CD4-positive, alpha-beta memory T cell (primary cell): Measurements from ENCODE around the gene ZNF106. TPM values are rescaled to one million over a fixed set of nuclear protein-coding genes. Genes with fewer than 3 reads are reported as not detected.

ENCODE experiments used
- CTCF ChIA-PET: fragments of 350-600 bp; sonication (Branson Sonifier 250); formaldehyde crosslinking; loops from one replicate; lab custom pipeline; 2021; ENCODE audit warnings: inconsistent platforms; ENCODE audit not compliant: partially characterized antibody; lab: Charles Lee
- POLR2A ChIA-PET: fragments of 350-600 bp; sonication (Branson Sonifier 250); formaldehyde crosslinking; loops from one replicate; lab custom pipeline; 2021; ENCODE audit not compliant: partially characterized antibody; lab: Charles Lee
- DNase-seq, 5 donors: peaks; one replicate each; pipeline versions ENCODE4 v3.0.0 to v3.0.0-alpha.2; 2020 to 2022; ENCODE audit warnings: mixed read lengths in 1 of 5
- H3K27ac ChIP-seq: one replicate; pipeline ENCODE4 v1.7.0; 2013; ENCODE audit warnings: low read depth, low read length
- H3K27me3 ChIP-seq: 2 replicates; pipeline ENCODE4 v1.7.0; 2013; ENCODE audit warnings: mild to moderate bottlenecking, low read length, moderate library complexity; ENCODE audit not compliant: insufficient read depth
- H3K36me3 ChIP-seq: 2 replicates; pipeline ENCODE4 v1.7.0; 2013; ENCODE audit warnings: mild to moderate bottlenecking, low read length, moderate library complexity; ENCODE audit not compliant: insufficient read depth
- H3K4me1 ChIP-seq: 2 replicates; pipeline ENCODE4 v1.7.0; 2013; ENCODE audit warnings: mild to moderate bottlenecking, low read length, moderate library complexity; ENCODE audit not compliant: insufficient read depth
- H3K4me3 ChIP-seq, 2 donors: one replicate each; pipeline ENCODE4 v1.7.0; 2013; ENCODE audit warnings: low read length in 2 of 2, mild to moderate bottlenecking in 1 of 2
- H3K9me3 ChIP-seq, 2 donors: one replicate each; pipeline ENCODE4 v1.7.0; 2013; ENCODE audit warnings: low read length in 2 of 2, control low read depth in 1 of 2; ENCODE audit not compliant: control insufficient read depth in 1 of 2
- H3K27ac Mint-ChIP-seq, 7 donors: one replicate each; pipeline ENCODE4 v1.8.0; 2020 to 2021; ENCODE audit warnings: mixed read lengths in 7 of 7, mild to moderate bottlenecking in 6 of 7, inconsistent platforms in 3 of 7, moderate library complexity in 3 of 7
- H3K27me3 Mint-ChIP-seq, 2 donors: one replicate each; pipeline ENCODE4 v1.8.0; 2020 to 2021; ENCODE audit warnings: mixed read lengths in 2 of 2
- H3K36me3 Mint-ChIP-seq, 2 donors: one replicate each; pipeline ENCODE4 v1.8.0; 2020 to 2021; ENCODE audit warnings: mixed read lengths in 2 of 2, inconsistent platforms in 1 of 2, mild to moderate bottlenecking in 1 of 2
- H3K4me1 Mint-ChIP-seq, 4 donors: one replicate each; pipeline ENCODE4 v1.8.0; 2020 to 2021; ENCODE audit warnings: mixed read lengths in 4 of 4, mild to moderate bottlenecking in 1 of 4
- H3K4me3 Mint-ChIP-seq, 8 donors: one replicate each; pipeline ENCODE4 v1.8.0; 2020 to 2021; ENCODE audit warnings: mixed read lengths in 8 of 8, mild to moderate bottlenecking in 7 of 8, moderate library complexity in 6 of 8, inconsistent platforms in 3 of 8
- H3K9me3 Mint-ChIP-seq, 8 donors: one replicate each; pipeline ENCODE4 v1.8.0; 2020 to 2021; ENCODE audit warnings: mixed read lengths in 8 of 8, mild to moderate bottlenecking in 5 of 8, inconsistent platforms in 3 of 8, moderate library complexity in 1 of 8
- intact Hi-C: fragments of 100-400 bp; cut with micrococcal nuclease; formaldehyde crosslinking; loops from one replicate; pipeline ENCODE4 v1.15.1; 2023
- polyA plus RNA-seq, 2 donors: library from polyadenylated mRNA; unstranded; fragments of 300-500 nt; fragmentation: Illumina TruSeq; gene quantifications; one replicate each; pipeline ENCODE4 v1.2.3, GENCODE V29; 2021
- total RNA-seq, 2 experiments: library from RNA; stranded (reverse); gene quantifications; one replicate each; pipeline ENCODE4 v1.2.3, GENCODE V29; 2021

Gene ZNF106
- total and polyA plus RNA-seq, 4 experiments from 2014 or later, result 16.1 to 53.2 (median 44.3) TPM

DNA sequence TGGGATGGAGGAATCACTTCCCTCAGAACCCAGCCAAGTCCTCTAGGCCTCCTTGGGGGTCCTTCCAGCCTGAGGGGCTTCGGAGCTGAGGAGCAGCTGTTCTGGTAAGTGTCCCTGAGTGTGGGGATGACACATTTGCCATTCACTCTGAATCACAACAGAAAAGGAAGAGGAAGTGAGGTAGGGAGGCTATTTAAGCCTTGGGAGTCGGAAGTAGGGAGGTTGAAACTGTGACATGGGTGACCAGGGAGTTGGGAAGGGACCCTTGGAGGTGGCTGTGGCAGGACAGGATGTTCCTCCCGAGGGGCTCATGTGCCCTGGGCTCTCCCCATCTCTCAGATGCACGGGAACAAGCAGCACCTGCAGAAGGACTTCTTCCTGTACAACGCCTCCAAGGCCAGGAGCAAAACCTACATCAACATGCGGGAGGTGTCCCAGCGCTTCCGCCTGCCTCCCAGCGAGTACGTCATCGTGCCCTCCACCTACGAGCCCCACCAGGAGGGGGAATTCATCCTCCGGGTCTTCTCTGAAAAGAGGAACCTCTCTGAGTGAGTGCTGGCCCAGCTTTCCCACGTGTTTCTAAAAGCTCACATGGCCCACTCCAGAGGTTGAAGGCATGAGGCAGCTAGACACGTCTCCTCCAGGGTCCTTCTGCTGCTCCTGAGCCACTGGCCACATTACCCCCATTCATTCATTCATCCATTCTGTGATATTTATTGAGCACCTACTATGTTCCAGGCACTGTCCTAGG lies 88.3 kb downstream of the ZNF106 start:
- no peaks in the 10 kb centered on the region for H3K27me3 ChIP-seq
- Mint-ChIP-seq H3K36me3 (peaks cover 21 to 40% of the 10 kb centered on the region in 2 donors), H3K4me3 (peak overlapping the region in 1 of 8 donors; percentile 11), H3K9me3 (peaks cover 0 to 2% (median 0%) of the 10 kb centered on the region in 8 donors), H3K27me3 (no peaks in the 10 kb centered on the region), H3K27ac (peak overlapping the region in 3 of 7 donors; percentile 26 to 32 (median 29)), H3K4me1 (peaks cover 0 to 8% (median 1%) of the 10 kb centered on the region in 4 donors)
- ChIA-PET POLR2A (no interaction called here), CTCF (no interaction called here)
- intact Hi-C loops, result no loop called here
- DNase-seq, result no peak
- no peaks in the 10 kb centered on the region for H3K36me3 ChIP-seq
- no peaks in the 10 kb centered on the region for H3K4me1 ChIP-seq
- no peak overlapping the region for H3K4me3 ChIP-seq
- no peak overlapping the region for H3K27ac ChIP-seq
- H3K9me3 ChIP-seq, result no peaks in the 10 kb centered on the region

DNA sequence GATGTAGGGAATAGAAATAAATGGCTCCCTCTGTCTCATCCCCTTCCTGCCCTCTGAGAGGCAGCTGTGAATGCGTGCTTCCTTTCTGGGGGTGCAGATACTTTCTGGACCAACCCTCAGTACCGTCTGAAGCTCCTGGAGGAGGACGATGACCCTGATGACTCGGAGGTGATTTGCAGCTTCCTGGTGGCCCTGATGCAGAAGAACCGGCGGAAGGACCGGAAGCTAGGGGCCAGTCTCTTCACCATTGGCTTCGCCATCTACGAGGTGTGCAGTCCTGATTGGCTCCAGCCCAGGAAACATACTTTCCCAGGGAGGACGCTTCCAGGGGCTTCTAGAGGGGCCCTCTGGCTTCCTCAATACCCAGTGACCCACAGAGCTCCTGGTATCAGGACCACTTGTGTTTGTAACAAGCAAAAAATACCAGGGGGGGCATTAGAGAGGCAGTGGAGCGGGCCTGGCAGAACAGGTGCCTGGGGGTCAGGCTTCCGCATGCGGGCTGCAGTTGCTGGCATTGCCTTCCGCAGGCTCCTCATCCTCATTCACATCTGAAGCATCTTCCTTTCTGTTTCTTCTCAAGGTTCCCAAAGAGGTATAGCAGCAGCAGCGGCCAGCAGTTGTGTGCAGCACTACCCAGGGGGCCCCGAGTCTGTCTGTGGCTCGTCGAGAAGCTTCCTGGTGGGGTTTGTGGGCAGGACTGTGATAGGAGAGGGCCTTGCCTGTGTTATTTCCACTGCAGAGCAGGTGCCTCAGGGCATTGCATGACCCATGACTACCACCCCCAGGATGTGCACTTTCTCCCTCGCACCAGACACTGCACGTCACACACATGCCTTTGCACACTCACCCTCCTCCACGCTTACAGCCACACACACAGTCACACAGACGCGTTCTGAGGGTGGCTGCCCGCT lies 89.1 kb downstream of the ZNF106 start:
- H3K36me3 Mint-ChIP-seq, result peaks cover 21 to 40% of the 10 kb centered on the region in 2 donors
- no peaks in the 10 kb centered on the region for H3K36me3 ChIP-seq
- intact Hi-C loops, result no loop called here

GRCh38 chr15:42395838-42396237 lies 95.1 kb downstream of the ZNF106 start:
- Mint-ChIP-seq H3K27me3 (no peaks in the 10 kb centered on the region), H3K36me3 (peaks cover 11 to 18% of the 10 kb centered on the region in 2 donors), H3K9me3 (no peaks in the 10 kb centered on the region), H3K4me1 (peaks cover 0 to 4% (median 0%) of the 10 kb centered on the region in 4 donors), H3K4me3 (peak overlapping the region in 1 of 8 donors; percentile 4), H3K27ac (peak overlapping the region in 1 of 7 donors; percentile 11)
- no peaks in the 10 kb centered on the region for H3K36me3 ChIP-seq
- CTCF ChIA-PET, result no interaction called here
- no peaks in the 10 kb centered on the region for H3K27me3 ChIP-seq
- DNase-seq, result no peak
- intact Hi-C loops, result no loop called here
- no peak overlapping the region for H3K27ac ChIP-seq
- no peaks in the 10 kb centered on the region for H3K9me3 ChIP-seq
- no peak overlapping the region for H3K4me3 ChIP-seq
- POLR2A ChIA-PET, result no interaction called here
- no peaks in the 10 kb centered on the region for H3K4me1 ChIP-seq

More for the DNA sequence above, 89.1 kb downstream of the ZNF106 start:
- Histone ChIP-seq H3K9me3 (no peaks in the 10 kb centered on the region), H3K4me1 (no peaks in the 10 kb centered on the region), H3K27me3 (no peaks in the 10 kb centered on the region), H3K27ac (no peak overlapping the region), H3K4me3 (no peak overlapping the region)
- ChIA-PET CTCF (no interaction called here), POLR2A (no interaction called here)
- peaks cover 0 to 8% (median 1%) of the 10 kb centered on the region in 4 donors for H3K4me1 Mint-ChIP-seq
- H3K27me3 Mint-ChIP-seq, result no peaks in the 10 kb centered on the region
- peaks cover 0 to 2% (median 0%) of the 10 kb centered on the region in 8 donors for H3K9me3 Mint-ChIP-seq
- peak overlapping the region in 4 of 7 donors; percentile 3 to 81 (median 38) for H3K27ac Mint-ChIP-seq
- peak in 1 of 5 donors; percentile 6 for DNase-seq
- peak overlapping the region; percentile 38 to 73 (median 50) for H3K4me3 Mint-ChIP-seq

GRCh38 chr15:42394106-42394505 lies 96.8 kb downstream of the ZNF106 start:
- CTCF ChIA-PET, result interaction anchor here (1.6 kb wide), 1 partner anchor 9 kb away, joined by 5 read pairs; no protein-coding TSS in a partner anchor
- Histone ChIP-seq H3K4me3 (no peak overlapping the region), H3K9me3 (no peaks in the 10 kb centered on the region), H3K27ac (no peak overlapping the region), H3K4me1 (no peaks in the 10 kb centered on the region), H3K36me3 (no peaks in the 10 kb centered on the region), H3K27me3 (no peaks in the 10 kb centered on the region)
- H3K9me3 Mint-ChIP-seq, result no peaks in the 10 kb centered on the region
- H3K27ac Mint-ChIP-seq, result peak overlapping the region in 1 of 7 donors; percentile 59
- intact Hi-C loops, result no loop called here
- H3K27me3 Mint-ChIP-seq, result no peaks in the 10 kb centered on the region
- peaks cover 3% of the 10 kb centered on the region in 2 donors for H3K36me3 Mint-ChIP-seq
- POLR2A ChIA-PET, result no interaction called here
- H3K4me3 Mint-ChIP-seq, result no peak overlapping the region
- no peaks in the 10 kb centered on the region for H3K4me1 Mint-ChIP-seq
- no peak for DNase-seq

DNA sequence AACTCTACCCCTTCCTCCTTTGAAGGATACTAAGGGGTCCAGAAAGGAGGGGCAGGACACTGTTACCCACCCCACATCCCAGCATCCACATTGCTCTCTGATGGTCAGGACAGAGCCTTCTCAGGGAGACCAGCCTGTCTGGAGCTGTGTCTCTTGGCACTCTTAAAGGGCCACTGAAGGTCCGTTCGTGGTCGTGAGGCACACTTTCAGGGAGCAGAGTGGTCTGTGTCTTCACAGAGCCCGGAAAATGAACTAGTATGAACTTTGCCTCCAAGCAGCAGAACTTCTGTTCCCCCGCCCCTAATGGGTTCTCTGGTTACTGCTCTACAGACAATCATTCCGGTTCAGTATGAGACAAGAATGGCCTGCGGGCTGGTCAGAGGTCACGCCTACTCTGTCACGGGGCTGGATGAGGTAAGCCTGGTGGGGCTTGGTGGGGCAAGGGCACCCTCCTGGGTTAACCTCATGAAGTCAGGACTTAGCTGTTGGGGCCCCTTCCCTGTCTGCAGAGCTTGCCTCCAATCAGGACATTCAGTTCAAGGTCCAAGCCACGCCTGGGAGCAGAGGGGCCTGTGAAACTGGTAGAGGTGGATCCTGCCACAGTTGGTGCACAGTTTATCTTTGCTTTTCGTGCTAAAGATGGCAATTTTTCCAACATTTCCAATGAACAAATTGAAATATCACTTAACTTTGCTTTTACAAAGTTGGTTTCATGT lies 98.5 kb downstream of the ZNF106 start:
- no peak overlapping the region for H3K27ac ChIP-seq
- Mint-ChIP-seq H3K4me3 (no peak overlapping the region), H3K27ac (no peak overlapping the region), H3K9me3 (no peaks in the 10 kb centered on the region), H3K36me3 (peaks cover 1 to 9% of the 10 kb centered on the region in 2 donors), H3K4me1 (no peaks in the 10 kb centered on the region), H3K27me3 (no peaks in the 10 kb centered on the region)
- H3K9me3 ChIP-seq, result no peaks in the 10 kb centered on the region
- no peak for DNase-seq
- no peak overlapping the region for H3K4me3 ChIP-seq
- H3K27me3 ChIP-seq, result no peaks in the 10 kb centered on the region
- intact Hi-C loops, result no loop called here
- CTCF ChIA-PET, result interaction anchor here (1.6 kb wide), 1 partner anchor 8 kb away, joined by 5 read pairs; no protein-coding TSS in a partner anchor
- POLR2A ChIA-PET, result no interaction called here
- no peaks in the 10 kb centered on the region for H3K36me3 ChIP-seq
- H3K4me1 ChIP-seq, result no peaks in the 10 kb centered on the region

GRCh38 chr15:42387603-42388002 lies 103.3 kb downstream of the ZNF106 start:
- no peaks in the 10 kb centered on the region for H3K4me1 ChIP-seq
- Mint-ChIP-seq H3K27me3 (no peaks in the 10 kb centered on the region), H3K4me3 (no peak overlapping the region), H3K9me3 (no peaks in the 10 kb centered on the region), H3K36me3 (peaks cover 7 to 36% of the 10 kb centered on the region in 2 donors), H3K4me1 (no peaks in the 10 kb centered on the region), H3K27ac (peak overlapping the region in 1 of 7 donors; percentile 32)
- no peaks in the 10 kb centered on the region for H3K27me3 ChIP-seq
- H3K36me3 ChIP-seq, result no peaks in the 10 kb centered on the region
- intact Hi-C loops, result no loop called here
- no peak overlapping the region for H3K4me3 ChIP-seq
- no peaks in the 10 kb centered on the region for H3K9me3 ChIP-seq
- H3K27ac ChIP-seq, result no peak overlapping the region
- CTCF ChIA-PET, result no interaction called here
- POLR2A ChIA-PET, result no interaction called here
- DNase-seq, result no peak
